HepG2 (cell line): ENCODE measurements around the gene CCDC148.

ENCODE experiments used
- CTCF ChIP-seq: sonication (generic); formaldehyde crosslinking; IDR thresholded peaks from 2 replicates; pipeline ENCODE4 v1.5.0; 2020; ENCODE audit warnings: mild to moderate bottlenecking, missing genetic modification reagents, moderate library complexity
- DZIP1 ChIP-seq: sonication (generic); formaldehyde crosslinking; IDR thresholded peaks from 2 replicates; pipeline ENCODE4 v1.5.0; 2020; ENCODE audit warnings: mild to moderate bottlenecking, missing genetic modification reagents
- GTF2F1 ChIP-seq: fragments of 150-350 bp; IDR thresholded peaks from 2 replicates; pipeline ENCODE4 v1.6.1; 2014; ENCODE audit warnings: low read length
- KLF6 ChIP-seq: IDR thresholded peaks from 2 replicates; pipeline ENCODE4 v1.8.0; 2016; ENCODE audit warnings: missing biosample characterization, missing genetic modification reagents
- NPAS2 ChIP-seq: sonication (generic); formaldehyde crosslinking; IDR thresholded peaks from 2 replicates; pipeline ENCODE4 v1.8.0; 2022; ENCODE audit warnings: mild to moderate bottlenecking, missing genetic modification reagents, borderline replicate concordance
- PLSCR1 ChIP-seq: sonication (generic); formaldehyde crosslinking; IDR thresholded peaks from 2 replicates; pipeline ENCODE4 v1.5.0; 2020; ENCODE audit warnings: missing genetic modification reagents, mild to moderate bottlenecking, borderline replicate concordance
- POLR2A ChIP-seq, 2 experiments: IDR thresholded peaks; 2 replicates each; pipeline ENCODE4 v1.6.1; 2011; ENCODE audit warnings: low read depth in 2 of 2, low read length in 2 of 2, mild to moderate bottlenecking in 1 of 2, moderate library complexity in 1 of 2; ENCODE audit not compliant: insufficient read depth in 1 of 2
- SETDB1 ChIP-seq: sonication (generic); formaldehyde crosslinking; IDR thresholded peaks from 2 replicates; pipeline ENCODE4 v1.5.1; 2020; ENCODE audit warnings: missing genetic modification reagents, mild to moderate bottlenecking, borderline replicate concordance
- YY1 ChIP-seq: IDR thresholded peaks from 2 replicates; pipeline ENCODE4 v1.6.1; 2011; ENCODE audit warnings: low read length, low read depth, moderate library complexity, mild to moderate bottlenecking; ENCODE audit not compliant: insufficient read depth, insufficient replicate concordance
- ZBTB1 ChIP-seq: sonication (generic); formaldehyde crosslinking; IDR thresholded peaks from 2 replicates; pipeline ENCODE4 v1.4.0; 2020; ENCODE audit warnings: missing genetic modification reagents, borderline replicate concordance
- ZNF331 ChIP-seq: sonication (generic); formaldehyde crosslinking; IDR thresholded peaks from 2 replicates; pipeline ENCODE4 v1.4.0; 2020; ENCODE audit warnings: missing genetic modification reagents

GRCh38 chr2:158317642-158318041 is 138.9 kb downstream of the CCDC148 start:
- no peak for TF ChIP-seq ZBTB1 (CRISPR knock-in tag)
- no peak for TF ChIP-seq CTCF (CRISPR knock-in tag)
- TF ChIP-seq DZIP1, result no peak
- TF ChIP-seq NPAS2 (CRISPR knock-in tag), result no peak
- no peak for TF ChIP-seq GTF2F1
- no peak for TF ChIP-seq POLR2A (IDR thresholded peaks at IDR 0.05; ENCODE audit: insufficient read depth in 1 of 2, low read depth in 2 of 2, low read length in 2 of 2)
- no peak for TF ChIP-seq ZNF331 (CRISPR knock-in tag)
- no peak for TF ChIP-seq PLSCR1 (CRISPR knock-in tag)
- no peak for TF ChIP-seq SETDB1 (CRISPR knock-in tag)
- TF ChIP-seq KLF6 (CRISPR knock-in tag), result no peak
- TF ChIP-seq YY1, result no peak
